Neural cell (in vitro differentiated cells): Measurements from ENCODE around the gene RABEPK. TPM values are rescaled to one million over a fixed set of nuclear protein-coding genes. Genes with fewer than 3 reads are reported as not detected.

Source experiments
- H2AFZ ChIP-seq: fragments of 200-600, 300-800 bp; sonication (generic), shearing (Covaris generic); 2 replicates; pipeline ENCODE4 v1.6.0; 2014; ENCODE audit warnings: low read depth, mild to moderate bottlenecking, antibody characterized with exemption, low read length, moderate library complexity
- H3F3A ChIP-seq: fragments of 200-600 bp; shearing (Covaris generic); 2 replicates; pipeline ENCODE4 v1.6.1; 2016; ENCODE audit warnings: mild to moderate bottlenecking, moderate library complexity, mixed read lengths, antibody characterized with exemption, low read length; ENCODE audit not compliant: insufficient read depth, poor library complexity, severe bottlenecking
- H3K27ac ChIP-seq: fragments of 200-600, 300-800 bp; sonication (generic), shearing (Covaris generic); 2 replicates; pipeline ENCODE4 v1.5.1; 2014; ENCODE audit warnings: mild to moderate bottlenecking, low read length, moderate library complexity
- H3K27me3 ChIP-seq: fragments of 300-800, 200-600 bp; sonication (generic), shearing (Covaris generic); 2 replicates; pipeline ENCODE4 v1.6.0; 2014; ENCODE audit warnings: mild to moderate bottlenecking, low read depth, low read length, moderate library complexity; ENCODE audit not compliant: insufficient read depth
- H3K36me3 ChIP-seq: fragments of 300-800, 200-600 bp; sonication (generic), shearing (Covaris generic); 2 replicates; pipeline ENCODE4 v1.5.1; 2014; ENCODE audit warnings: mild to moderate bottlenecking, antibody characterized with exemption, low read length, moderate library complexity; ENCODE audit not compliant: insufficient read depth
- H3K4me2 ChIP-seq: fragments of 300-800, 200-600 bp; sonication (generic), shearing (Covaris generic); 2 replicates; pipeline ENCODE4 v1.6.0; 2014; ENCODE audit warnings: mild to moderate bottlenecking, low read length
- H3K4me3 ChIP-seq: fragments of 300-800, 200-600 bp; sonication (generic), shearing (Covaris generic); 2 replicates; pipeline ENCODE4 v1.5.1; 2014; ENCODE audit warnings: mild to moderate bottlenecking, low read length, moderate library complexity
- H3K79me2 ChIP-seq: fragments of 200-600 bp; shearing (Covaris generic); replicated peaks from 2 replicates; pipeline ENCODE4 v1.6.0; 2014; ENCODE audit warnings: mild to moderate bottlenecking, low read length, moderate library complexity; ENCODE audit not compliant: insufficient read depth
- H3K9ac ChIP-seq: fragments of 300-800, 200-600 bp; sonication (generic), shearing (Covaris generic); 2 replicates; pipeline ENCODE4 v1.6.1; 2016; ENCODE audit warnings: mild to moderate bottlenecking, low read length, mixed read lengths
- H3K9me2 ChIP-seq: fragments of 200-600 bp; shearing (Covaris generic); 2 replicates; pipeline ENCODE4 v1.6.1; 2016; ENCODE audit warnings: mild to moderate bottlenecking, low read length, mixed read lengths; ENCODE audit not compliant: insufficient read depth
- H3K9me3 ChIP-seq: fragments of 200-600, 300-800 bp; sonication (generic), shearing (Covaris generic); 2 replicates; pipeline ENCODE4 v1.6.1; 2016; ENCODE audit warnings: mild to moderate bottlenecking, mixed run types, low read length, moderate library complexity, mixed read lengths
- H4K20me1 ChIP-seq: fragments of 200-600 bp; shearing (Covaris generic); 2 replicates; pipeline ENCODE4 v1.6.1; 2016; ENCODE audit warnings: mild to moderate bottlenecking, mixed run types; ENCODE audit not compliant: insufficient read depth
- CTCF ChIP-seq: fragments of 450-650 bp; IDR thresholded peaks from 2 replicates; pipeline ENCODE4 v1.5.1; 2014; ENCODE audit warnings: antibody characterized with exemption, mild to moderate bottlenecking, moderate library complexity; ENCODE audit not compliant: poor library complexity, severe bottlenecking
- EP300 ChIP-seq: fragments of 450-650 bp; conservative IDR thresholded peaks from 2 replicates; pipeline ENCODE4 v1.6.1; 2014; ENCODE audit warnings: antibody characterized with exemption, mild to moderate bottlenecking, moderate library complexity; ENCODE audit not compliant: poor library complexity, severe bottlenecking
- EZH2 ChIP-seq: fragments of 200-600, 300-800 bp; shearing (Covaris generic), sonication (generic); IDR thresholded peaks from 2 replicates; pipeline ENCODE4 v1.6.1; 2014; ENCODE audit warnings: antibody characterized with exemption, low read length, borderline replicate concordance, mild to moderate bottlenecking; ENCODE audit not compliant: insufficient read depth, poor library complexity, severe bottlenecking
- MXI1 ChIP-seq: fragments of 450-650 bp; conservative IDR thresholded peaks from 2 replicates; pipeline ENCODE4 v1.6.1; 2014; ENCODE audit warnings: antibody characterized with exemption, mild to moderate bottlenecking; ENCODE audit not compliant: poor library complexity, severe bottlenecking
- POLR2AphosphoS5 ChIP-seq: IDR thresholded peaks from 2 replicates; pipeline ENCODE4 v1.6.1; 2012
- RAD21 ChIP-seq: fragments of 450-650 bp; conservative IDR thresholded peaks from 2 replicates; pipeline ENCODE4 v1.6.1; 2014; ENCODE audit warnings: antibody characterized with exemption, mild to moderate bottlenecking, moderate library complexity
- REST ChIP-seq: IDR thresholded peaks from 2 replicates; pipeline ENCODE4 v1.6.1; 2012; ENCODE audit warnings: borderline replicate concordance
- SMC3 ChIP-seq: fragments of 450-650 bp; conservative IDR thresholded peaks from 2 replicates; pipeline ENCODE4 v1.6.1; 2014; ENCODE audit warnings: antibody characterized with exemption, mild to moderate bottlenecking, moderate library complexity; ENCODE audit not compliant: poor library complexity
- TAF1 ChIP-seq: IDR thresholded peaks from 2 replicates; pipeline ENCODE4 v1.6.1; 2012; ENCODE audit warnings: low read depth
- polyA plus RNA-seq: library from polyadenylated mRNA; depleted of rRNA; stranded (reverse); fragments of >200 nt; gene quantifications from 2 replicates; pipeline ENCODE4 v1.2.3, GENCODE V29; 2014

The RABEPK gene
- polyA plus RNA-seq, 1 donor from 2014 or later, result 58.2 TPM

- no peak for TF ChIP-seq EZH2
Observed at GRCh38 chr9:125183054-125183453, 17.3 kb upstream of the RABEPK start (continued).

GRCh38 chr9:125183561-125183960 is 16.8 kb upstream of the RABEPK start:
- Histone ChIP-seq H3F3A (no peaks in the 10 kb centered on the region), H3K27me3 (no peaks in the 10 kb centered on the region), H4K20me1 (no peaks in the 10 kb centered on the region), H3K36me3 (no peaks in the 10 kb centered on the region), H2AFZ (no peak overlapping the region), H3K4me3 (no peak overlapping the region), H3K4me2 (no peak overlapping the region), H3K27ac (no peak overlapping the region), H3K9me2 (no peaks in the 10 kb centered on the region), H3K79me2 (peaks cover 81% of the 10 kb centered on the region), H3K9ac (no peak overlapping the region), H3K9me3 (no peaks in the 10 kb centered on the region)
- TF ChIP-seq EP300, result no peak
- no peak for TF ChIP-seq MXI1
- TF ChIP-seq EZH2, result no peak

GRCh38 chr9:125189011-125189360 is 11.4 kb upstream of the RABEPK start:
- H3K27ac ChIP-seq, result peak overlapping the region; percentile 96
- peak overlapping the region; percentile 99 for H3K9ac ChIP-seq
- H3K79me2 ChIP-seq, result peaks cover 51% of the 10 kb centered on the region
- no peaks in the 10 kb centered on the region for H3K9me3 ChIP-seq
- peak overlapping the region; percentile 94 for H2AFZ ChIP-seq
- H4K20me1 ChIP-seq, result no peaks in the 10 kb centered on the region
- no peaks in the 10 kb centered on the region for H3K36me3 ChIP-seq
- no peaks in the 10 kb centered on the region for H3K9me2 ChIP-seq
- peak overlapping the region; percentile 84 for H3K4me2 ChIP-seq
- H3K27me3 ChIP-seq, result no peaks in the 10 kb centered on the region
- no peaks in the 10 kb centered on the region for H3F3A ChIP-seq
- TF ChIP-seq MXI1, result no peak
- no peak for TF ChIP-seq EZH2
- no peak for TF ChIP-seq POLR2AphosphoS5
- TF ChIP-seq CTCF, result no peak
- TF ChIP-seq EP300, result no peak
- peak overlapping the region; percentile 87 for H3K4me3 ChIP-seq

GRCh38 chr9:125189361-125190289 is 10.7 kb upstream of the RABEPK start, which contains the start of gene PPP6C:
PPP6C (minus strand) TSS chr9:125189803; CDS start chr9:125189718, 85 bp downstream.
- peaks cover 47% of the 10 kb centered on the region for H3K79me2 ChIP-seq
- no peaks in the 10 kb centered on the region for H3K36me3 ChIP-seq
- H4K20me1 ChIP-seq, result no peaks in the 10 kb centered on the region
- H3K27ac ChIP-seq, result peak within 1 kb of the TSS; percentile 96
- no peaks in the 10 kb centered on the region for H3K27me3 ChIP-seq
- H3K4me3 ChIP-seq, result peak within 1 kb of the TSS; percentile 87
- peak within 1 kb of the TSS; percentile 94 for H2AFZ ChIP-seq
- no peaks in the 10 kb centered on the region for H3K9me2 ChIP-seq
- no peaks in the 10 kb centered on the region for H3F3A ChIP-seq
- peak within 1 kb of the TSS; percentile 99 for H3K9ac ChIP-seq
- peak; percentile 96 for TF ChIP-seq POLR2AphosphoS5
- peak; percentile 32 for TF ChIP-seq SMC3
- TF ChIP-seq REST, result peak; percentile 54
- TF ChIP-seq EZH2, result no peak
- peak; percentile 87 for TF ChIP-seq CTCF
- peak; percentile 74 for TF ChIP-seq EP300
- TF ChIP-seq RAD21, result no peak
- TF ChIP-seq TAF1, result peak; percentile 62
- TF ChIP-seq MXI1, result peak; percentile 68
- H3K4me2 ChIP-seq, result peak within 1 kb of the TSS; percentile 100
- no peaks in the 10 kb centered on the region for H3K9me3 ChIP-seq
